C4-2B (cell line): ENCODE data around the gene PDLIM5.

Experiments used
- ZFX ChIP-seq: fragments of 450-650 bp; IDR thresholded peaks from 2 replicates; pipeline ENCODE4 v1.6.1; 2017
- TF ChIP-seq, protein P1 (sequence below): fragments of 450-650 bp; conservative IDR thresholded peaks from 2 replicates; pipeline ENCODE4 v1.5.1; 2017; ENCODE audit warnings: mild to moderate bottlenecking

DNA sequence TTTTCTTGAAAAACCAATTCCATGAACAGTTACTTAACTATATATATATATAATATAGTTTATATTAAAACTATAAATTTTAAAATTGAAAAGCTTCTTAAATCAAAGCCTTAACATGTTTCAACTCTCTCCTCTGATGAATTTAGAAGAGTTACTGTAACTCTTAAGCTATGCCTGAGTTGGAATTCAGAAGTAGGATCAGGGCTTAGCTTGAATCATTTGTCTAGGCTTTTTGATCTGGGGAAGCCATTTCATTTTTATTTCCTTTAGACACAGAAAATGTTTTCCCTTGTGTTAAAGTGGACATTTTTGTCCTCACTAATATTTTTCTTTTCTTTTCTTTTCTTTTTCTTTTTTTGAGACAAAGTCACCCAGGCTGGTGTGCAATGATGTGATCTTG, 40.4 kb upstream of the PDLIM5 start:
- TF ChIP-seq, protein P1, sequence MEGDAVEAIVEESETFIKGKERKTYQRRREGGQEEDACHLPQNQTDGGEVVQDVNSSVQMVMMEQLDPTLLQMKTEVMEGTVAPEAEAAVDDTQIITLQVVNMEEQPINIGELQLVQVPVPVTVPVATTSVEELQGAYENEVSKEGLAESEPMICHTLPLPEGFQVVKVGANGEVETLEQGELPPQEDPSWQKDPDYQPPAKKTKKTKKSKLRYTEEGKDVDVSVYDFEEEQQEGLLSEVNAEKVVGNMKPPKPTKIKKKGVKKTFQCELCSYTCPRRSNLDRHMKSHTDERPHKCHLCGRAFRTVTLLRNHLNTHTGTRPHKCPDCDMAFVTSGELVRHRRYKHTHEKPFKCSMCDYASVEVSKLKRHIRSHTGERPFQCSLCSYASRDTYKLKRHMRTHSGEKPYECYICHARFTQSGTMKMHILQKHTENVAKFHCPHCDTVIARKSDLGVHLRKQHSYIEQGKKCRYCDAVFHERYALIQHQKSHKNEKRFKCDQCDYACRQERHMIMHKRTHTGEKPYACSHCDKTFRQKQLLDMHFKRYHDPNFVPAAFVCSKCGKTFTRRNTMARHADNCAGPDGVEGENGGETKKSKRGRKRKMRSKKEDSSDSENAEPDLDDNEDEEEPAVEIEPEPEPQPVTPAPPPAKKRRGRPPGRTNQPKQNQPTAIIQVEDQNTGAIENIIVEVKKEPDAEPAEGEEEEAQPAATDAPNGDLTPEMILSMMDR: no peak
- TF ChIP-seq ZFX: no peak
